A549 (cell line): ENCODE results near the gene FAM118B.

Source experiments
- CTCF ChIP-seq: fragments of >200 bp; sonication (Bioruptor Twin); formaldehyde crosslinking; IDR thresholded peaks from 3 replicates; pipeline ENCODE4 v1.5.1; 2016
- ESRRA ChIP-seq: fragments of 150-350 bp; IDR thresholded peaks from 2 replicates; pipeline ENCODE4 v1.6.1; 2014; ENCODE audit warnings: mild to moderate bottlenecking, low read length, borderline replicate concordance
- JUNB ChIP-seq: fragments of >200 bp; sonication (Bioruptor Twin); formaldehyde crosslinking; IDR thresholded peaks from 2 replicates; pipeline ENCODE4 v1.6.1; 2016
- REST ChIP-seq: fragments of 200-600 bp; sonication (generic); IDR thresholded peaks from 2 replicates; pipeline ENCODE4 v1.6.1; 2016; ENCODE audit warnings: antibody characterized with exemption, mild to moderate bottlenecking, moderate library complexity

GRCh38 chr11:126202646-126203359 is 8.8 kb upstream of the FAM118B start:
- TF ChIP-seq CTCF (no peak), REST (no peak), JUNB (no peak), ESRRA (no peak)
